GM23338 (cell line): ENCODE data around the gene PPP2R5E. TPM values are rescaled to one million over a fixed set of nuclear protein-coding genes. Genes with fewer than 3 reads are reported as not detected.

Experiments
- ATAC-seq: fragments of 200-7000 bp; cut with Tn5 transposase; 3 replicates; pipeline ENCODE4 v1.9.1; 2020
- DNase-seq: peaks from one replicate; pipeline ENCODE4 v3.0.0-alpha.2; 2015; ENCODE audit warnings: low spot score
- H2AFZ ChIP-seq: fragments of 200-600 bp; sonication (generic); 2 replicates; pipeline ENCODE4 v1.8.0; 2016; ENCODE audit warnings: antibody characterized with exemption, mild to moderate bottlenecking, moderate library complexity
- H3F3A ChIP-seq: fragments of 200-600 bp; sonication (generic); replicated peaks from 2 replicates; pipeline ENCODE4 v1.8.0; 2017; ENCODE audit warnings: antibody characterized with exemption, mixed run types, low read depth
- H3K27ac ChIP-seq: fragments of 200-600 bp; sonication (generic); 2 replicates; pipeline ENCODE4 v1.6.1; 2016; ENCODE audit warnings: low read depth
- H3K27me3 ChIP-seq: fragments of 200-600 bp; sonication (generic); 2 replicates; pipeline ENCODE4 v1.8.0; 2016; ENCODE audit warnings: mild to moderate bottlenecking, mixed run types, moderate library complexity; ENCODE audit not compliant: insufficient read depth
- H3K36me3 ChIP-seq: fragments of 200-600 bp; sonication (generic); 2 replicates; pipeline ENCODE4 v1.8.0; 2016; ENCODE audit warnings: mild to moderate bottlenecking; ENCODE audit not compliant: insufficient read depth
- H3K4me1 ChIP-seq: fragments of 200-600 bp; sonication (generic); 2 replicates; pipeline ENCODE4 v1.8.0; 2016; ENCODE audit warnings: mild to moderate bottlenecking, moderate library complexity; ENCODE audit not compliant: insufficient read depth
- H3K4me2 ChIP-seq: fragments of 200-600 bp; sonication (generic); 2 replicates; pipeline ENCODE4 v1.7.1; 2017; ENCODE audit warnings: mixed run types
- H3K4me3 ChIP-seq: fragments of 200-600 bp; sonication (generic); 2 replicates; pipeline ENCODE4 v1.6.1; 2016; ENCODE audit warnings: mixed run types
- H3K79me2 ChIP-seq: fragments of 200-600 bp; sonication (generic); replicated peaks from 2 replicates; pipeline ENCODE4 v1.8.0; 2017; ENCODE audit warnings: mild to moderate bottlenecking; ENCODE audit not compliant: insufficient read depth
- H3K9me2 ChIP-seq: fragments of 200-600 bp; sonication (generic); 2 replicates; pipeline ENCODE4 v1.8.0; 2017; ENCODE audit not compliant: insufficient read depth
- H4K20me1 ChIP-seq: fragments of 200-600 bp; sonication (generic); replicated peaks from 2 replicates; pipeline ENCODE4 v1.8.0; 2017; ENCODE audit warnings: mild to moderate bottlenecking; ENCODE audit not compliant: insufficient read depth
- H3K27ac Mint-ChIP-seq: 2 replicates; pipeline ENCODE4 v1.8.0; 2020; ENCODE audit warnings: inconsistent platforms, mild to moderate bottlenecking, moderate library complexity, mixed read lengths
- H3K27me3 Mint-ChIP-seq: 3 replicates; pipeline ENCODE4 v1.8.0; 2022; ENCODE audit warnings: low read depth, mild to moderate bottlenecking, moderate library complexity, mixed read lengths, inconsistent platforms; ENCODE audit not compliant: insufficient read depth, poor library complexity
- H3K36me3 Mint-ChIP-seq: 3 replicates; pipeline ENCODE4 v1.8.0; 2021; ENCODE audit warnings: low read depth, mild to moderate bottlenecking, inconsistent platforms, moderate library complexity, mixed read lengths
- H3K4me1 Mint-ChIP-seq: 3 replicates; pipeline ENCODE4 v1.8.0; 2020; ENCODE audit warnings: mild to moderate bottlenecking, inconsistent platforms, mixed read lengths
- H3K4me3 Mint-ChIP-seq: 3 replicates; pipeline ENCODE4 v1.8.0; 2021; ENCODE audit warnings: moderate library complexity, mild to moderate bottlenecking, inconsistent platforms, mixed read lengths
- H3K9me3 Mint-ChIP-seq: 3 replicates; pipeline ENCODE4 v1.8.0; 2020; ENCODE audit warnings: moderate library complexity, mild to moderate bottlenecking, inconsistent platforms, mixed read lengths
- CREB1 ChIP-seq: fragments of 250-450 bp; sonication (Bioruptor Pico); IDR thresholded peaks from 2 replicates; pipeline ENCODE4 v1.5.0; 2020; ENCODE audit warnings: low read depth, mild to moderate bottlenecking, moderate library complexity
- EZH2 ChIP-seq: fragments of 200-600 bp; sonication (generic); IDR thresholded peaks from one replicate; pipeline ENCODE4 v1.8.0; 2017; ENCODE audit warnings: antibody characterized with exemption, mild to moderate bottlenecking, low read depth; ENCODE audit not compliant: unreplicated experiment
- EZH2phosphoT487 ChIP-seq: fragments of 200-600 bp; sonication (generic); IDR thresholded peaks from one replicate; pipeline ENCODE4 v1.8.1; 2018; ENCODE audit warnings: antibody characterized with exemption; ENCODE audit not compliant: unreplicated experiment
- JUNB ChIP-seq: IDR thresholded peaks from one replicate; pipeline ENCODE4 v1.6.1; 2016; ENCODE audit warnings: antibody characterized with exemption; ENCODE audit not compliant: unreplicated experiment
- POLR2AphosphoS5 ChIP-seq: IDR thresholded peaks from 2 replicates; pipeline ENCODE4 v1.6.1; 2016; ENCODE audit warnings: antibody characterized with exemption, low read depth
- STAT1 ChIP-seq: IDR thresholded peaks from one replicate; pipeline ENCODE4 v1.6.1; 2016; ENCODE audit warnings: antibody characterized with exemption; ENCODE audit not compliant: unreplicated experiment
- ZNF462 ChIP-seq: fragments of 250-450 bp; sonication (Bioruptor Pico); IDR thresholded peaks from 2 replicates; pipeline ENCODE4 v1.5.0; 2020; ENCODE audit warnings: mild to moderate bottlenecking, moderate library complexity
- polyA plus RNA-seq: library from polyadenylated mRNA; unstranded; fragments of >200 nt; fragmentation: Nextera tagmentation; extraction: Ambion mirVana; gene quantifications from 2 replicates; pipeline ENCODE4 v1.2.1, GENCODE V29; 2016
- total RNA-seq: library from RNA; depleted of rRNA; stranded (reverse); fragments of >200 nt; shearing (Covaris generic); gene quantifications from 2 replicates; pipeline ENCODE4 v1.2.3, GENCODE V29; 2014
- TF ChIP-seq, protein P1 (sequence below): IDR thresholded peaks from one replicate; pipeline ENCODE4 v1.6.1; 2018; ENCODE audit warnings: antibody characterized with exemption; ENCODE audit not compliant: unreplicated experiment
- TF ChIP-seq, protein P2 (sequence below): IDR thresholded peaks from 2 replicates; pipeline ENCODE4 v1.6.1; 2016; ENCODE audit warnings: antibody characterized with exemption

The PPP2R5E gene
- total and polyA plus RNA-seq, 2 experiments from 2014 or later = 40.9 to 45.5 TPM

DNA sequence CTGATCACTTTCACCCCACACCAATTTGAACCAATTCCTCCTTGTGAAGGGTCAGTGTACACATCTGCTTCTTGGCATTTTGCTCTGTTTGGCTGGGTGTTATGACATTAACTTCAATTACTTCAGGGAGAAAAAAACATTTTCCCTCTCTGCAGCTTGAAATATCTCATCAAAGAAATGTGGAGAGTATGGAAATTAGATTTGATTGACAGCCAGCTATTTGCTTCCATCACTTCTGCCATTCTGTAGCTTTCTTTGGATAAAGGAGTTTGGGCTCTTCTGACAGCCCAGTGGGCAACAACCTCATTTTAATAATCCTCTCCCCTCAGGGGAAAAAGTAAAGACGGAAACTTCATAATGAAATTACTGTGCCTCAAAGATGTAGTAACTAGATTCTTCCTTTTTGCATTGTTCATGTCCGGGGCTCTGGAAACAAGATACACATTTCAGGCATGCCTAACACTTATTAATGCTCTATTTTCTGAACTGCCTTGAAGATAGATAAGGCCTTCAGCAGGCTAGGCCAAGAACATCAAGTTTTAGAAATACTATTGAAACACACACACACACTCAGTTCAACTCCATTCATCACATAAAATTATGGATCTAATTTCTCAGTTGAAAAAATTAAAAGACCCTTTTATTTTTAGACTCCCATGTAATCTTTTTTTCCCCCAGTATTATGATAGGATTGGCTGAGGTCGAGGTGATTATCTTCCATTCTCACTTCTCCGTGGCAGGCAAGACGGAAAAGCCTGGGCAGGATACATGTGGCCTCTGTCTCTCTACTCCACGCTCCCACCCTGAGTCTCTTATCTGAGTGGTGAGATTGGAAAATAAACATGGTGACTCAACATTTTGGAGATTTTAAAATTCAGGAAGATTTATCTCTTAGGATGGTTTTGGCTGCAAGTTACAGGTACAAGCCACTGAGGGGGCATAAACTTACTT, 214.1 kb downstream of the PPP2R5E start:
- Histone ChIP-seq H4K20me1 (no peaks in the 10 kb centered on the region), H2AFZ (no peak overlapping the region), H3F3A (no peaks in the 10 kb centered on the region), H3K4me3 (no peak overlapping the region), H3K4me2 (no peak overlapping the region), H3K27ac (no peak overlapping the region), H3K79me2 (no peaks in the 10 kb centered on the region), H3K27me3 (no peaks in the 10 kb centered on the region), H3K4me1 (no peaks in the 10 kb centered on the region), H3K36me3 (no peaks in the 10 kb centered on the region), H3K9me2 (peaks cover 6% of the 10 kb centered on the region; the same call in 1 of the 2 replicates)
- Mint-ChIP-seq H3K4me3 (no peak overlapping the region), H3K4me1 (peaks cover 9% of the 10 kb centered on the region; the same call in 2 of the 3 replicates), H3K27ac (no peak overlapping the region), H3K36me3 (peaks cover 3% of the 10 kb centered on the region; the same call in 1 of the 3 replicates), H3K9me3 (peaks cover 7% of the 10 kb centered on the region; the same call in 1 of the 3 replicates), H3K27me3 (no peaks in the 10 kb centered on the region)
- no peak for TF ChIP-seq STAT1
- TF ChIP-seq POLR2AphosphoS5 = no peak
- TF ChIP-seq CREB1 = no peak
- no peak for TF ChIP-seq EZH2phosphoT487
- TF ChIP-seq, protein P1, sequence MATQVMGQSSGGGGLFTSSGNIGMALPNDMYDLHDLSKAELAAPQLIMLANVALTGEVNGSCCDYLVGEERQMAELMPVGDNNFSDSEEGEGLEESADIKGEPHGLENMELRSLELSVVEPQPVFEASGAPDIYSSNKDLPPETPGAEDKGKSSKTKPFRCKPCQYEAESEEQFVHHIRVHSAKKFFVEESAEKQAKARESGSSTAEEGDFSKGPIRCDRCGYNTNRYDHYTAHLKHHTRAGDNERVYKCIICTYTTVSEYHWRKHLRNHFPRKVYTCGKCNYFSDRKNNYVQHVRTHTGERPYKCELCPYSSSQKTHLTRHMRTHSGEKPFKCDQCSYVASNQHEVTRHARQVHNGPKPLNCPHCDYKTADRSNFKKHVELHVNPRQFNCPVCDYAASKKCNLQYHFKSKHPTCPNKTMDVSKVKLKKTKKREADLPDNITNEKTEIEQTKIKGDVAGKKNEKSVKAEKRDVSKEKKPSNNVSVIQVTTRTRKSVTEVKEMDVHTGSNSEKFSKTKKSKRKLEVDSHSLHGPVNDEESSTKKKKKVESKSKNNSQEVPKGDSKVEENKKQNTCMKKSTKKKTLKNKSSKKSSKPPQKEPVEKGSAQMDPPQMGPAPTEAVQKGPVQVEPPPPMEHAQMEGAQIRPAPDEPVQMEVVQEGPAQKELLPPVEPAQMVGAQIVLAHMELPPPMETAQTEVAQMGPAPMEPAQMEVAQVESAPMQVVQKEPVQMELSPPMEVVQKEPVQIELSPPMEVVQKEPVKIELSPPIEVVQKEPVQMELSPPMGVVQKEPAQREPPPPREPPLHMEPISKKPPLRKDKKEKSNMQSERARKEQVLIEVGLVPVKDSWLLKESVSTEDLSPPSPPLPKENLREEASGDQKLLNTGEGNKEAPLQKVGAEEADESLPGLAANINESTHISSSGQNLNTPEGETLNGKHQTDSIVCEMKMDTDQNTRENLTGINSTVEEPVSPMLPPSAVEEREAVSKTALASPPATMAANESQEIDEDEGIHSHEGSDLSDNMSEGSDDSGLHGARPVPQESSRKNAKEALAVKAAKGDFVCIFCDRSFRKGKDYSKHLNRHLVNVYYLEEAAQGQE = no peak
- TF ChIP-seq, protein P2, sequence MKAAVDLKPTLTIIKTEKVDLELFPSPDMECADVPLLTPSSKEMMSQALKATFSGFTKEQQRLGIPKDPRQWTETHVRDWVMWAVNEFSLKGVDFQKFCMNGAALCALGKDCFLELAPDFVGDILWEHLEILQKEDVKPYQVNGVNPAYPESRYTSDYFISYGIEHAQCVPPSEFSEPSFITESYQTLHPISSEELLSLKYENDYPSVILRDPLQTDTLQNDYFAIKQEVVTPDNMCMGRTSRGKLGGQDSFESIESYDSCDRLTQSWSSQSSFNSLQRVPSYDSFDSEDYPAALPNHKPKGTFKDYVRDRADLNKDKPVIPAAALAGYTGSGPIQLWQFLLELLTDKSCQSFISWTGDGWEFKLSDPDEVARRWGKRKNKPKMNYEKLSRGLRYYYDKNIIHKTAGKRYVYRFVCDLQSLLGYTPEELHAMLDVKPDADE = no peak
- no peak for TF ChIP-seq EZH2
- no peak for TF ChIP-seq JUNB
- no peak for DNase-seq
- ATAC-seq = no peak

DNA sequence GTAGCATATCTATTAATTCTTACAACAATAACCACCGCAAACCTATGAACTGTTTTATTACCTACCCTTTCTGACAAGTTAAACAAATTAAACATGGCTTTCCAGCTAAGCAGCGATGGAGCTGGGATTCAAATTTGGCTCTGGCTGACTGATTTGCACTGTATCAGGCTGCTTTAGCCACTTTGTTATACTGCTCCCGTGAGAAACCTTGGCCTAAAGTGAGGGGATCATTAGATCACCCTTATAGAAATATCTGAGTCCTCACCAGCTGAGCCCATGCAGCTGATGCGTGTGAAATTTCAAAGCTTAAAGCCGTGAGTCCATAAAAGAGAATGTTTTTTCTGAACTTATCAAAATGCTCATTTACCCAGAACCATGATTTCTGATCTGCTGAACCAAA, 216.3 kb downstream of the PPP2R5E start:
- Histone ChIP-seq H3K4me2 (no peak overlapping the region), H3K27ac (no peak overlapping the region), H3K79me2 (no peaks in the 10 kb centered on the region), H3K36me3 (no peaks in the 10 kb centered on the region), H3K27me3 (no peaks in the 10 kb centered on the region), H3K4me3 (no peak overlapping the region), H4K20me1 (no peaks in the 10 kb centered on the region), H3K9me2 (no peaks in the 10 kb centered on the region), H3F3A (no peaks in the 10 kb centered on the region), H2AFZ (no peak overlapping the region), H3K4me1 (no peaks in the 10 kb centered on the region)
- Mint-ChIP-seq H3K36me3 (no peaks in the 10 kb centered on the region), H3K27me3 (no peaks in the 10 kb centered on the region), H3K4me1 (peaks cover 7% of the 10 kb centered on the region), H3K9me3 (peaks cover 5% of the 10 kb centered on the region; the same call in 1 of the 3 replicates), H3K27ac (no peak overlapping the region), H3K4me3 (no peak overlapping the region)
- DNase-seq = no peak
- no peak for ATAC-seq
- TF ChIP-seq ZNF462 (CRISPR knock-in tag) (no peak), EZH2 (no peak)
